D721Med (cell line): Measurements from ENCODE around the gene SCFD2.

Source experiments
- DNase-seq: peaks from one replicate; pipeline ENCODE4 v3.0.0; 2011; ENCODE audit warnings: low spot score; ENCODE audit not compliant: insufficient read length
- FAIRE-seq: peaks from 2 replicates; lab custom pipeline; 2011; peaks lifted over from hg19 to GRCh38; lab: Jason Lieb, UNC
- TF ChIP-seq, protein P1 (sequence below): IDR thresholded peaks from 2 replicates; pipeline ENCODE4 v1.5.1; 2012; ENCODE audit warnings: mild to moderate bottlenecking, control low read depth; ENCODE audit not compliant: insufficient read depth; ENCODE audit errors: missing control alignments

SCFD2 gene

GRCh38 chr4:53010318-53010717 is 355.5 kb downstream of the SCFD2 start:
- DNase-seq (no peak), FAIRE-seq (no peak)
- TF ChIP-seq, protein P1, sequence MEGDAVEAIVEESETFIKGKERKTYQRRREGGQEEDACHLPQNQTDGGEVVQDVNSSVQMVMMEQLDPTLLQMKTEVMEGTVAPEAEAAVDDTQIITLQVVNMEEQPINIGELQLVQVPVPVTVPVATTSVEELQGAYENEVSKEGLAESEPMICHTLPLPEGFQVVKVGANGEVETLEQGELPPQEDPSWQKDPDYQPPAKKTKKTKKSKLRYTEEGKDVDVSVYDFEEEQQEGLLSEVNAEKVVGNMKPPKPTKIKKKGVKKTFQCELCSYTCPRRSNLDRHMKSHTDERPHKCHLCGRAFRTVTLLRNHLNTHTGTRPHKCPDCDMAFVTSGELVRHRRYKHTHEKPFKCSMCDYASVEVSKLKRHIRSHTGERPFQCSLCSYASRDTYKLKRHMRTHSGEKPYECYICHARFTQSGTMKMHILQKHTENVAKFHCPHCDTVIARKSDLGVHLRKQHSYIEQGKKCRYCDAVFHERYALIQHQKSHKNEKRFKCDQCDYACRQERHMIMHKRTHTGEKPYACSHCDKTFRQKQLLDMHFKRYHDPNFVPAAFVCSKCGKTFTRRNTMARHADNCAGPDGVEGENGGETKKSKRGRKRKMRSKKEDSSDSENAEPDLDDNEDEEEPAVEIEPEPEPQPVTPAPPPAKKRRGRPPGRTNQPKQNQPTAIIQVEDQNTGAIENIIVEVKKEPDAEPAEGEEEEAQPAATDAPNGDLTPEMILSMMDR = no peak

DNA sequence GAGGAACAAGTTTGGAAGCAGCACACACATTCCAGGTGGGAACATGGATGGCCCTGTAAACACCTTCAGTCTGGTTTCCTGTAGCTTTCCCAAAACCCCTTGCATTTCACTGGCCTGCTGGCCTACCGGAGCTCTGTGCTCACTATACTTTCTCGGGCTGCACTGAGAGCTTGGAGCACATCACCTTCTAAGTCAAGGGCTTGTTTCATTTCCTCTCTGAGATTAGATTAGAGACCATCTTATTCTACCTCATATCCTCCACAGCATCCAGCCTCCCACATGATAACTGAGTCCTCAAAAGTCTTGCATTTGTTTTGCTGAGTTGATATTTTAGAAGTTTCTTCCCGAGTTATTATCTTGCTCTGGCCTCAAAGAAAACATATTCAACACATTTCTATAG is 356.0 kb downstream of the SCFD2 start:
- TF ChIP-seq, protein P1 = no peak
- DNase-seq (no peak), FAIRE-seq (no peak)

DNA sequence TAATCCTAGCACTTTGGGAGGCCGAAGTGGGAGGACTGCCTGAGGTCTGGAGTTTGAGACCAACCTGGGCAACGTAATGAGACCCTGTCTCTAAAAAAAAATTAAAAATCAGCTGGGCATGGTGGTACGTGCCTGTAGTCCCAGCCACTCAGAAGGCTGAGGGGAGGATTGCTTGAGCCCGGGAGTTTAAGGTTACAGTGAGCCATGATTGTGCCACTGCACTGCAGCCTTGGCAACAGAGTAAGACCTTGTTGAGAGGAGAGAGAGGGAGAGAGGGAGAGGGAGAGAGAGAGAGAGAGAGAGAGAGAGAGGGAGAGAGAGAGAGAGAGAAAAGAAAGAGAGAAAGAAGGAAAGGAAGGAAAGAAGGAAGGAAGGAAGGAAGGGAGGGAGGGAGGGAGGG is 358.8 kb downstream of the SCFD2 start:
- FAIRE-seq (no peak), DNase-seq (no peak)
- TF ChIP-seq, protein P1 = no peak

DNA sequence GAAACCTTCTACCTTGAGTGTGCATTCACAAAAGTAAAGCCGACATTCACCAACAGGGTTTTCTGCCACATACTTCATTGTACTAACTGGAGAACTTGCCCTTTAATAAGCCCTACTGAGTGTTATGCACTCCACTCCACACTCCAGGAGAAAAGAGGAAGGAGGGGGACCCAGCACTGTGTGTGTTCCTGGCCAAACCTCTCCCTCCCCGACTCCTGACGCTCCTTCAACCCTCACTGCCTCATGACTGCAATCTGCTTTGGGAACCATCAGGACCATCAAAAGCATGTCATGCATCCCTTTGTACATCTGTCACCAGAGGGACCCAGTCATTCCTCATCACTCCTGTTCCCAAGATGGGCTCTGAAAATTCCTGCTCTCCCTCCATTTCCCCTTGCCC is 360.1 kb downstream of the SCFD2 start:
- FAIRE-seq (no peak), DNase-seq (no peak)
- TF ChIP-seq, protein P1 = no peak

DNA sequence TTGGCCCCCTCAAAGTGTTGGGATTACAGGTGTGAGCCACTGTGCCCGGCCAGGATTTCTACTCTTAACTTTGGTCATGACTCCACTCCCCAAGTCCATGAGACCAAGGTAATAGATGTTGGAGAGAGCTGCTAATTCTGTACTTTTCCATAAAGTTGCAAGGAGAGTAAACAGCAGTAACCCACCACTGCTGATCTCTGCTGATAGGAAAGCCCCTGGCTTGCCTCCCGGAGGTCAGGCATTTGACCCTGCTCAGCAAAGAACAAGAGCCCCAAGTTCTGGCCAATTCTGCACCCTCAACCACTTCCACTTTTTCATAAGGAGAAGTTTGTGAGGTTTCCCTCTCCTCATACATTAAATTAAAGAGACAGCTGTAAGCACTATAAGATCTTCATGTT is 360.7 kb downstream of the SCFD2 start:
- no peak for FAIRE-seq
- TF ChIP-seq, protein P1 = no peak
- no peak for DNase-seq

DNA sequence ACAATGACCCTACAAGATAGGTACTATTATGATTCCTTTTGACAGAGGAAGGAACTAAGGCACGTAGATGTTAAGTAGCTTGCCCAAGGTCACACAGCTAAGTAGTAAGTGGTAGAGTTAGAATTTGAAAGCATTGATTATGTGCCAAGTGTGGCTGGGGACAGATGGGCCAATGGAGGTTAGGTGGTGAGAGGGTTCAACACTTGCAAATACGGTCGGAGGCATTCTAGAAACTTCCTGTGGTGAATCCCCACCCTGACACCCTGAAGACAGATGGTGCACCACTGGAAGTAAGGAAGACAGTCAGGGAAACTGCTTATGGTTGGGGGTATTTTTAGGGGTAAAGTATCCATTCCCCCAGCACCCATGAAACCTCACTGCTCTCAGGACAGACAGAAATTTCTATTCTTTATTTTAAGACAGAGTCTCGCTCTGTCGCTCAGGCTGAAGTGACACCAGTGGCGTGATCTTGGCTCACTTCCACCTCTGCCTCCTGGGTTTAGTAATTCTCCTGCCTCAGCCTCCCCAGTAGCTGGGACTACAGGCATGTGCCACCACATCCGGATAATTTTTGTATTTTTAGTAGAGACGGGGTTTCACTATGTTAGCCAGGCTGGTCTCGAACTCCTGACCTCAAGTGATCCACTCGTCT is 361.2 kb downstream of the SCFD2 start:
- FAIRE-seq (no peak), DNase-seq (no peak)
- TF ChIP-seq, protein P1 = no peak

GRCh38 chr4:53003959-53004358 is 361.9 kb downstream of the SCFD2 start:
- DNase-seq (no peak), FAIRE-seq (no peak)
- TF ChIP-seq, protein P1 = no peak
